ENCODE data around the gene FPR2. TPM values are rescaled to one million over a fixed set of nuclear protein-coding genes. Genes with fewer than 3 reads are reported as not detected.

FPR2 gene
- polyA plus RNA-seq, 3 donors, result 36.2 to 108 (median 70.3) TPM

GRCh38 chr19:51721905-51722304 lies 39.1 kb upstream of the FPR2 start:
- peaks cover 0 to 12% of the 10 kb centered on the region in 2 donors for H3K4me1 ChIP-seq (ENCODE audit: control insufficient read depth in 1 of 2, insufficient read depth in 2 of 2, low read length in 2 of 2)
- H3K4me2 ChIP-seq (replicated peaks; ENCODE audit: extremely low read depth, low read length, poor library complexity, severe bottlenecking), result no peak overlapping the region
- no peak overlapping the region for H3K27ac ChIP-seq (ENCODE audit: low read depth in 1 of 2, low read length in 2 of 2)
- intact Hi-C loops (cut with micrococcal nuclease), result no loop called here
- no peaks in the 10 kb centered on the region for H3K36me3 ChIP-seq (replicated peaks in 1 of 2; ENCODE audit: control insufficient read depth in 1 of 2, insufficient read depth in 2 of 2, low read length in 2 of 2)
- DNase-seq, result no peak
- Mint-ChIP-seq H3K9me3 (peaks cover 3 to 27% (median 14%) of the 10 kb centered on the region in 7 donors), H3K4me3 (peak overlapping the region in 1 of 2 donors; percentile 56), H3K4me1 (peaks cover 8% of the 10 kb centered on the region), H3K27me3 (ENCODE audit: low read depth in 3 of 3) (peaks cover 70 to 84% (median 84%) of the 10 kb centered on the region in 3 donors), H3K27ac (no peak overlapping the region), H3K36me3 (peaks cover 5 to 16% of the 10 kb centered on the region in 2 donors)
- H3K9ac ChIP-seq (ENCODE audit: insufficient read depth, low read length, poor library complexity, severe bottlenecking), result no peak overlapping the region
- no peak overlapping the region for H3K4me3 ChIP-seq (replicated peaks in 1 of 3; ENCODE audit: low read depth in 2 of 3, low read length in 3 of 3)
- H3K27me3 ChIP-seq (ENCODE audit: control insufficient read depth in 2 of 2, insufficient read depth in 2 of 2, low read length in 2 of 2), result peaks cover 68 to 94% of the 10 kb centered on the region in 2 donors
- H4K20me1 ChIP-seq (ENCODE audit: insufficient read depth, low read length), result no peaks in the 10 kb centered on the region
- H3K9me3 ChIP-seq (replicated peaks in 1 of 2; ENCODE audit: control insufficient read depth in 1 of 2, insufficient read depth in 1 of 2, low read length in 2 of 2), result no peaks in the 10 kb centered on the region
- no peak for TF ChIP-seq CTCF (IDR thresholded peaks at IDR 0.05)
- no peak overlapping the region for H2AFZ ChIP-seq (ENCODE audit: insufficient read depth, low read depth, low read length, poor library complexity, severe bottlenecking)
- H3K79me2 ChIP-seq (ENCODE audit: insufficient read depth, low read length), result no peaks in the 10 kb centered on the region
- WGBS (ENCODE audit: insufficient coverage), result 86% methylated on average over 4 of the region's 7 CpGs

- no peaks in the 10 kb centered on the region for H3K36me3 ChIP-seq (replicated peaks in 1 of 2; ENCODE audit: control insufficient read depth in 1 of 2, insufficient read depth in 2 of 2, low read length in 2 of 2)
- H3K27me3 Mint-ChIP-seq (ENCODE audit: low read depth in 3 of 3), result peaks cover 67 to 86% (median 83%) of the 10 kb centered on the region in 3 donors
- TF ChIP-seq CTCF (IDR thresholded peaks at IDR 0.05), result no peak
- peaks cover 12% of the 10 kb centered on the region for H3K4me1 Mint-ChIP-seq
- no peak overlapping the region for H3K9ac ChIP-seq (ENCODE audit: insufficient read depth, low read length, poor library complexity, severe bottlenecking)
- peaks cover 0 to 12% of the 10 kb centered on the region in 2 donors for H3K4me1 ChIP-seq (ENCODE audit: control insufficient read depth in 1 of 2, insufficient read depth in 2 of 2, low read length in 2 of 2)
- H4K20me1 ChIP-seq (ENCODE audit: insufficient read depth, low read length), result no peaks in the 10 kb centered on the region
- peaks cover 3 to 27% (median 14%) of the 10 kb centered on the region in 7 donors for H3K9me3 Mint-ChIP-seq
- intact Hi-C loops (cut with micrococcal nuclease), result no loop called here
- H3K9me3 ChIP-seq (replicated peaks in 1 of 2; ENCODE audit: control insufficient read depth in 1 of 2, insufficient read depth in 1 of 2, low read length in 2 of 2), result no peaks in the 10 kb centered on the region
- no peak overlapping the region for H3K27ac Mint-ChIP-seq
- WGBS (ENCODE audit: insufficient coverage), result no CpG with 5 or more reads among the region's 2 CpGs
- no peak overlapping the region for H3K27ac ChIP-seq (ENCODE audit: low read depth in 1 of 2, low read length in 2 of 2)
- no peak for DNase-seq
- H3K4me3 ChIP-seq (replicated peaks in 1 of 3; ENCODE audit: low read depth in 2 of 3, low read length in 3 of 3), result no peak overlapping the region
- H3K36me3 Mint-ChIP-seq, result peaks cover 5 to 16% of the 10 kb centered on the region in 2 donors
- H2AFZ ChIP-seq (ENCODE audit: insufficient read depth, low read depth, low read length, poor library complexity, severe bottlenecking), result no peak overlapping the region
- no peaks in the 10 kb centered on the region for H3K79me2 ChIP-seq (ENCODE audit: insufficient read depth, low read length)
- H3K4me3 Mint-ChIP-seq, result peak overlapping the region in 1 of 2 donors; percentile 83
- peaks cover 67 to 92% of the 10 kb centered on the region in 2 donors for H3K27me3 ChIP-seq (ENCODE audit: control insufficient read depth in 2 of 2, insufficient read depth in 2 of 2, low read length in 2 of 2)
- H3K4me2 ChIP-seq (replicated peaks; ENCODE audit: extremely low read depth, low read length, poor library complexity, severe bottlenecking), result no peak overlapping the region
Observed at GRCh38 chr19:51722492-51722891, 38.5 kb upstream of the FPR2 start.

Measured in CD14-positive monocyte (primary cell).